Left ventricle myocardium inferior (tissue), 1 donor: ENCODE data around the gene STK25. TPM values are rescaled to one million over a fixed set of nuclear protein-coding genes. Genes with fewer than 3 reads are reported as not detected.

Experiments
- DNase-seq: peaks from one replicate; pipeline ENCODE4 v3.0.0-alpha.2; 2020
- H3K27ac ChIP-seq: fragments of 200-600 bp; replicated peaks from 2 replicates; pipeline ENCODE4 v1.8.0; 2021
- H3K27me3 ChIP-seq: fragments of 200-600 bp; 2 replicates; pipeline ENCODE4 v1.8.0; 2021; ENCODE audit warnings: low read depth
- H3K36me3 ChIP-seq: fragments of 200-600 bp; 2 replicates; pipeline ENCODE4 v1.8.0; 2021
- H3K4me1 ChIP-seq: fragments of 200-600 bp; 2 replicates; pipeline ENCODE4 v1.8.0; 2021
- H3K4me3 ChIP-seq: fragments of 200-600 bp; 2 replicates; pipeline ENCODE4 v1.8.0; 2021; ENCODE audit warnings: mild to moderate bottlenecking, moderate library complexity
- H3K9me3 ChIP-seq: fragments of 200-600 bp; replicated peaks from 2 replicates; pipeline ENCODE4 v1.8.0; 2021
- intact Hi-C: fragments of 100-400 bp; cut with micrococcal nuclease; formaldehyde crosslinking; loops from one replicate; pipeline ENCODE4 v1.11.0; 2022
- total RNA-seq: library from RNA; stranded (reverse); fragmentation: NEBNext Ultra II Directional; extraction: Animal tissue kit (Norgen Biotek cat#: 25700); gene quantifications from one replicate; pipeline ENCODE4 v1.2.1, GENCODE V29; 2021
- TF ChIP-seq, protein P1 (sequence below): fragments of 200-600 bp; IDR thresholded peaks from 2 replicates; pipeline ENCODE4 v1.8.0; 2021; ENCODE audit warnings: antibody characterized with exemption, mild to moderate bottlenecking, borderline replicate concordance
- donor health status: DM: no; HTN: yes; CAD: no; lungs with severe emphysema.

The STK25 gene
- total RNA-seq, 1 donor from 2014 or later, result 89.1 TPM

- no peak for DNase-seq
- Histone ChIP-seq H3K27me3 (no peaks in the 10 kb centered on the region), H3K27ac (no peak overlapping the region), H3K9me3 (no peaks in the 10 kb centered on the region), H3K4me3 (no peak overlapping the region), H3K36me3 (peaks cover 40% of the 10 kb centered on the region), H3K4me1 (no peaks in the 10 kb centered on the region)
- intact Hi-C loops, result no loop called here
- TF ChIP-seq, protein P1, sequence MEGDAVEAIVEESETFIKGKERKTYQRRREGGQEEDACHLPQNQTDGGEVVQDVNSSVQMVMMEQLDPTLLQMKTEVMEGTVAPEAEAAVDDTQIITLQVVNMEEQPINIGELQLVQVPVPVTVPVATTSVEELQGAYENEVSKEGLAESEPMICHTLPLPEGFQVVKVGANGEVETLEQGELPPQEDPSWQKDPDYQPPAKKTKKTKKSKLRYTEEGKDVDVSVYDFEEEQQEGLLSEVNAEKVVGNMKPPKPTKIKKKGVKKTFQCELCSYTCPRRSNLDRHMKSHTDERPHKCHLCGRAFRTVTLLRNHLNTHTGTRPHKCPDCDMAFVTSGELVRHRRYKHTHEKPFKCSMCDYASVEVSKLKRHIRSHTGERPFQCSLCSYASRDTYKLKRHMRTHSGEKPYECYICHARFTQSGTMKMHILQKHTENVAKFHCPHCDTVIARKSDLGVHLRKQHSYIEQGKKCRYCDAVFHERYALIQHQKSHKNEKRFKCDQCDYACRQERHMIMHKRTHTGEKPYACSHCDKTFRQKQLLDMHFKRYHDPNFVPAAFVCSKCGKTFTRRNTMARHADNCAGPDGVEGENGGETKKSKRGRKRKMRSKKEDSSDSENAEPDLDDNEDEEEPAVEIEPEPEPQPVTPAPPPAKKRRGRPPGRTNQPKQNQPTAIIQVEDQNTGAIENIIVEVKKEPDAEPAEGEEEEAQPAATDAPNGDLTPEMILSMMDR, result no peak
These were observed 30.2 kb downstream of the STK25 start for GRCh38 chr2:241478166-241478565.

DNA sequence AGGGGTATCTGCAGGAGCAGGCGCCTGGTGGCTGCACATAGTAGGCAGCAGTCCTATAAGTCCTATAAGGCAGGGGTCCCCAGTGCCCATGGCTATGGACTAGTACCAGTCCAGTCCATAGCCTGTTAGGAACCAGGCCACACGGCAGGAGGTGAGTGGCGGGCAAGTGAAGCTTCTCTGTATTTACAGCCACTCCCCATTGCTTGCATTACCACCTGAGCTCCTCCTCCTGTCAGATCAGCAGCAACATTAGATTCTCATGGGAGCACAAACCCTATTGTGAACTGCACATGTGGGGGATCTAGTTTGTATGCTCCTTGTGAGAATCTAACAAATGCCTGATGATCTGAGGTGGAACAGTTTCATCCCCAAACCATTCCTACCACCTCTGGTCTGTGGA is 33.1 kb downstream of the STK25 start:
- intact Hi-C loops, result no loop called here
- TF ChIP-seq, protein P1, result no peak
- no peak overlapping the region for H3K4me3 ChIP-seq
- H3K27me3 ChIP-seq, result no peaks in the 10 kb centered on the region
- H3K27ac ChIP-seq, result no peak overlapping the region
- H3K4me1 ChIP-seq, result no peaks in the 10 kb centered on the region
- no peaks in the 10 kb centered on the region for H3K9me3 ChIP-seq
- DNase-seq, result no peak
- peaks cover 40% of the 10 kb centered on the region for H3K36me3 ChIP-seq

GRCh38 chr2:241473399-241473798 is 35.0 kb downstream of the STK25 start:
- H3K4me3 ChIP-seq, result no peak overlapping the region
- TF ChIP-seq, protein P1, result no peak
- H3K9me3 ChIP-seq, result no peaks in the 10 kb centered on the region
- no peak overlapping the region for H3K27ac ChIP-seq
- DNase-seq, result no peak
- intact Hi-C loops, result no loop called here
- no peaks in the 10 kb centered on the region for H3K27me3 ChIP-seq
- peaks cover 36% of the 10 kb centered on the region for H3K36me3 ChIP-seq
- no peaks in the 10 kb centered on the region for H3K4me1 ChIP-seq

DNA sequence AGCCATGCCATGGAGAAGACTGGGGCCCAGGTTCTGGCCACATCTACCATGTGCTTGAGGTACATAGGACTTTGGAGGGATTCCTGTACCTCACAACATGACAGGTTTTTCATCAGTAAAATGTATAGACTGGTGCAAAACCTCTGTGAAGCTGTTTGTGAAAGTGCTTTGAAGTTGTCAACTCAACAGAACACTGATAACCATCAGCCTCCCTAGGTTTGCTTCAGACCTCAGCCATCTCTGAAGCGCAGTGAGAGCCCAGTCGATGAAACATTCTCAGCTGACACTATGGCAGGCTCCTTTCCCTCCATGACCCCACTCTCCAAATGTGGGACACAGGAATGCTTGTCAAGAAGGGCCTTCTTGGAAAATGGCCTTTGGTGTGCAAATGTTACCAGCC is 38.6 kb downstream of the STK25 start:
- no peak overlapping the region for H3K4me3 ChIP-seq
- TF ChIP-seq, protein P1, result no peak
- intact Hi-C loops, result no loop called here

DNA sequence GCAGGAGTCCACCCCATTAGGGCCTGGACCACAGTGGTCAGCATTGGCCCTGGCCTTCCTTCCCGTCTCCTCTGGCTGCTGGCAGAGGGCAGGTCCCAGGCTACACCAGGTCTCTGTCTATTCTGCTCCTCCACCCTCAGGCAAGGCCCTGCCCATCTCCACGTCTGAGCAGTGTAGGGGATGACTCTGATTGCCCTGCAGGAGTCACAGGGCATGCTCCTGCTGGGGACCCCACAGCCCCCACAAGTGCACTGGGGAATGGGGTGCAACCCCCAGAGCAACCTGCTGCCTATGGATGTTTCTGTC is 40.0 kb downstream of the STK25 start:
- H3K4me1 ChIP-seq, result no peaks in the 10 kb centered on the region
- H3K27me3 ChIP-seq, result no peaks in the 10 kb centered on the region
- H3K27ac ChIP-seq, result no peak overlapping the region
- DNase-seq, result no peak
- intact Hi-C loops, result no loop called here
- no peak overlapping the region for H3K4me3 ChIP-seq
- TF ChIP-seq, protein P1, result no peak
- H3K9me3 ChIP-seq, result no peaks in the 10 kb centered on the region
- H3K36me3 ChIP-seq, result peaks cover 19% of the 10 kb centered on the region

More for the DNA sequence above, 38.6 kb downstream of the STK25 start:
- H3K27me3 ChIP-seq, result no peaks in the 10 kb centered on the region
- H3K27ac ChIP-seq, result no peak overlapping the region
- peaks cover 14% of the 10 kb centered on the region for H3K36me3 ChIP-seq
- no peaks in the 10 kb centered on the region for H3K9me3 ChIP-seq
- no peak for DNase-seq
- H3K4me1 ChIP-seq, result no peaks in the 10 kb centered on the region
